GM18858 (cell line): Measurements from ENCODE around the gene AMZ1.
"Not testable (repeated sequence)": the region's sequence is repeated elsewhere in the genome, so short reads cannot be mapped to it uniquely, and the experiment has no call there.

ENCODE experiments used
- ATAC-seq: cut with Tn5 transposase; IDR thresholded peaks from one replicate; pipeline ENCODE4 v1.9.1; 2021; ENCODE audit not compliant: unreplicated experiment

Gene AMZ1

GRCh38 chr7:2724453-2725177 is 36.6 kb downstream of the AMZ1 start:
- no peak for ATAC-seq

- ATAC-seq, result no peak
Observed at GRCh38 chr7:2725178-2726105, 37.4 kb downstream of the AMZ1 start.

- ATAC-seq, result no peak
Observed at GRCh38 chr7:2726316-2727018, 38.5 kb downstream of the AMZ1 start.

GRCh38 chr7:2727206-2727605 is 39.2 kb downstream of the AMZ1 start:
- not testable (repeated sequence) for ATAC-seq

GRCh38 chr7:2728316-2729030 is 40.5 kb downstream of the AMZ1 start:
- no peak for ATAC-seq

- ATAC-seq, result no peak
Observed at GRCh38 chr7:2729031-2729892, 41.3 kb downstream of the AMZ1 start.

- no peak for ATAC-seq
Observed at GRCh38 chr7:2729893-2730716, 42.1 kb downstream of the AMZ1 start.

- ATAC-seq, result no peak
Observed at GRCh38 chr7:2730846-2731770, 43.1 kb downstream of the AMZ1 start.

GRCh38 chr7:2732388-2732787 is 44.4 kb downstream of the AMZ1 start:
- no peak for ATAC-seq

GRCh38 chr7:2732959-2733584 is 45.1 kb downstream of the AMZ1 start:
- ATAC-seq, result no peak

GRCh38 chr7:2734084-2734686 is 46.2 kb downstream of the AMZ1 start:
- ATAC-seq, result no peak

GRCh38 chr7:2734751-2735571 is 47.0 kb downstream of the AMZ1 start:
- ATAC-seq, result no peak

GRCh38 chr7:2735744-2736143 is 47.7 kb downstream of the AMZ1 start:
- ATAC-seq, result no peak

- ATAC-seq, result no peak
Observed at GRCh38 chr7:2736411-2736914, 48.5 kb downstream of the AMZ1 start.

- ATAC-seq, result not testable (repeated sequence)
Observed at GRCh38 chr7:2737005-2737743, 49.2 kb downstream of the AMZ1 start.
